Colonic mucosa (tissue), 4 donors: ENCODE data around the gene MESD. TPM values are rescaled to one million over a fixed set of nuclear protein-coding genes. Genes with fewer than 3 reads are reported as not detected.

Experiments used
- DNase-seq: peaks from one replicate; pipeline ENCODE4 v3.0.0-alpha.2; 2020
- H3K27ac ChIP-seq: fragments of 200-600 bp; one replicate; pipeline ENCODE4 v1.8.0; 2021
- H3K27me3 ChIP-seq: fragments of 200-600 bp; one replicate; pipeline ENCODE4 v1.8.0; 2021
- H3K36me3 ChIP-seq: fragments of 200-600 bp; one replicate; pipeline ENCODE4 v1.8.0; 2021
- H3K4me1 ChIP-seq: fragments of 200-600 bp; one replicate; pipeline ENCODE4 v1.8.0; 2021; ENCODE audit warnings: mild to moderate bottlenecking
- H3K4me3 ChIP-seq: fragments of 200-600 bp; one replicate; pipeline ENCODE4 v1.8.0; 2021
- H3K9ac ChIP-seq, 2 donors: one replicate each; pipeline ENCODE4 v1.7.0; 2013; ENCODE audit warnings: control low read depth in 2 of 2, low read depth in 2 of 2, low read length in 2 of 2
- H3K9me3 ChIP-seq: fragments of 200-600 bp; one replicate; pipeline ENCODE4 v1.8.0; 2021
- intact Hi-C: fragments of 100-400 bp; cut with DNase I; formaldehyde crosslinking; loops from one replicate; pipeline ENCODE4 v1.14.1; 2022
- total RNA-seq, 2 donors: library from RNA; stranded (reverse); fragmentation: NEBNext Ultra II Directional in 1 of 2; extraction: Animal tissue kit (Norgen Biotek cat#: 25700) in 1 of 2; gene quantifications; one replicate each; pipeline ENCODE4 v1.2.1, GENCODE V29; 2021
- TF ChIP-seq, protein P1 (sequence below): fragments of 200-600 bp; IDR thresholded peaks from one replicate; pipeline ENCODE4 v1.8.0; 2022; ENCODE audit warnings: antibody characterized with exemption, mild to moderate bottlenecking
- donor health status: healthy.
- donor health status: DM: no; HTN: no; CAD: no.
- donor health status: DM: no; HTN: no; CAD: no.

MESD gene
- total RNA-seq, 2 donors from 2014 or later = 20.4 to 26.1 TPM

DNA sequence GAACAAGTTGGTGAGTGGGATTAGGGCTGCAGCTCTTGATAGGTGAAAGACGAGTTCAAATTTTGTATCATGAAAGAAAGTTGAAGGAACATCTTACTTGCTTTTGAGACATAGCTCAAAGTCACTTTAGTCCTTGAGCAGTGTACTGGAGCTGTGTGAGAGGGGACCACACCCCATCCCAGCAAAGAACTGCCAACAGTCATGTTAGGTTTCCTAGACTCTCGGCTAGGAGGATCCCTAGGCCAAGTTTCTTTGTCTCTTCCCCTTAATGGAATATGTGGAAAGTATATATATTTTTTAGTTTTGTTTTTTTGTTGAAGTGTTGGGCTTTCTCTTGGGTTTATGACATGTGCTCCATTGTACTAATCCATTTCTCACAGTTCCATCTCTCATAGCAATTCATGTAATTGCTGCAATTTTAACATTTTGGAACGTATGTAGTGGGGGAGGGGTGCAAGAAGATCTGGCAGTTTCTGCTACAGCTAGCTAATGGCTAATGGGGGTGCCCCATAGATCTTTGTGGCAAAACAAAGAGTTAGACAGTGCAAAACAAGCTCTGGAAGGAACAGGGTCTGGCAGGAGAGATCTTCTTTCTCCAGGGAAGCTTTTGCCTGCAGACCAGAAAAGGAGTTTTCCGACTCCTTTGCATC, 36.2 kb upstream of the MESD start:
- Histone ChIP-seq H3K27ac (no peak overlapping the region), H3K4me1 (no peaks in the 10 kb centered on the region), H3K4me3 (no peak overlapping the region), H3K9ac (no peak overlapping the region), H3K27me3 (no peaks in the 10 kb centered on the region), H3K9me3 (no peaks in the 10 kb centered on the region), H3K36me3 (no peaks in the 10 kb centered on the region)
- intact Hi-C loops = no loop called here
- TF ChIP-seq, protein P1, sequence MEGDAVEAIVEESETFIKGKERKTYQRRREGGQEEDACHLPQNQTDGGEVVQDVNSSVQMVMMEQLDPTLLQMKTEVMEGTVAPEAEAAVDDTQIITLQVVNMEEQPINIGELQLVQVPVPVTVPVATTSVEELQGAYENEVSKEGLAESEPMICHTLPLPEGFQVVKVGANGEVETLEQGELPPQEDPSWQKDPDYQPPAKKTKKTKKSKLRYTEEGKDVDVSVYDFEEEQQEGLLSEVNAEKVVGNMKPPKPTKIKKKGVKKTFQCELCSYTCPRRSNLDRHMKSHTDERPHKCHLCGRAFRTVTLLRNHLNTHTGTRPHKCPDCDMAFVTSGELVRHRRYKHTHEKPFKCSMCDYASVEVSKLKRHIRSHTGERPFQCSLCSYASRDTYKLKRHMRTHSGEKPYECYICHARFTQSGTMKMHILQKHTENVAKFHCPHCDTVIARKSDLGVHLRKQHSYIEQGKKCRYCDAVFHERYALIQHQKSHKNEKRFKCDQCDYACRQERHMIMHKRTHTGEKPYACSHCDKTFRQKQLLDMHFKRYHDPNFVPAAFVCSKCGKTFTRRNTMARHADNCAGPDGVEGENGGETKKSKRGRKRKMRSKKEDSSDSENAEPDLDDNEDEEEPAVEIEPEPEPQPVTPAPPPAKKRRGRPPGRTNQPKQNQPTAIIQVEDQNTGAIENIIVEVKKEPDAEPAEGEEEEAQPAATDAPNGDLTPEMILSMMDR = no peak
- no peak for DNase-seq

DNA sequence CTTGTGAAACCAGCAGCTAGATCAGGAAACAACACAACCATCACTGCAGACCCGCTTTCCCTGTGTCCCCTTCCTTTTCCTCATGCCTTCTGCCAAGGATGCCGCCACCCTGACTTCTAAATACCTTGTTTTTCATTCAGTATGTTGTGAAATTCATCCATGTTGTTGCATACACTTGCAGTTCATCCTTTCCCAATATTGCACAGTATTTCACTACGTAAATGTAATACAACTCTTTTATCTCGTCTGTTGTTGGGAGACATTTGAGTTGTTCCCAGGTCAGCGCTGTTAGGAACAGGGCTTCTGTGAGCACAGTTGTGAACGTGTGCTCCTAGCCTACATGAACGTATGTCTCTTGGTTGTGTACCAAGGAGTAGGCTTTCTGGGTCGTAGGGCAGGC, 35.3 kb upstream of the MESD start:
- intact Hi-C loops = no loop called here
- Histone ChIP-seq H3K27ac (peak overlapping the region; percentile 6), H3K4me3 (no peak overlapping the region), H3K27me3 (no peaks in the 10 kb centered on the region), H3K4me1 (no peaks in the 10 kb centered on the region), H3K9me3 (no peaks in the 10 kb centered on the region), H3K9ac (no peak overlapping the region), H3K36me3 (no peaks in the 10 kb centered on the region)
- no peak for DNase-seq
- TF ChIP-seq, protein P1 = no peak

DNA sequence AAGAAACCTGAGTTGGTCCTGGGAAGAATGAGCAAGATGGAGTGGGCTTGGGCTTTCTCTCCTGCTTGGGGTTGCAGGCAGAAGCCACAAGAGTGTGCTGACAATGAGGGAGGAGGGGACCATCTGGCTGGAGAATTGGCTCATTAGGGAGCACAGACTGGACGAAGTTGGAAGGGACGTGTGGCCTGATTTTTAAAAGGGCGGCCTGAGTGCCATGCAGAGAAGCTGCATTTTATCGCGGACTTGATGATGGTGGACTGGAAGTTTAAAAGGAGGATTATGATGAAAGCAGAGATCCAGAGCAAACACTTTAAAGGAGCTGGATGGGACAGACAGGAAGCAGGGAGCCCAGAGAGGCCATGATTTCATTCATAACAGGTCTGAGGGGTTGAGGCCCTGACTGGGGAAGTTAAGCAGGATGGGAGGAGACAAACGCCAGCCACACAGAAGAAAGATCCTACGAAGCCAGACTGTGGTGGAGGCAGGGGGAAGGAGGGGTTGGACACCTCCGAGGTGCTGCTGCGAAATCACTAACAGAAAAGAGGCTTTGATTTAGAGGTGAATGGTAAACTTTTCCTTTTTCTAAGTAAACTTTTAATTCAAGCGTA, 34.8 kb upstream of the MESD start:
- H3K36me3 ChIP-seq = no peaks in the 10 kb centered on the region
- no peak for DNase-seq
- intact Hi-C loops = no loop called here

DNA sequence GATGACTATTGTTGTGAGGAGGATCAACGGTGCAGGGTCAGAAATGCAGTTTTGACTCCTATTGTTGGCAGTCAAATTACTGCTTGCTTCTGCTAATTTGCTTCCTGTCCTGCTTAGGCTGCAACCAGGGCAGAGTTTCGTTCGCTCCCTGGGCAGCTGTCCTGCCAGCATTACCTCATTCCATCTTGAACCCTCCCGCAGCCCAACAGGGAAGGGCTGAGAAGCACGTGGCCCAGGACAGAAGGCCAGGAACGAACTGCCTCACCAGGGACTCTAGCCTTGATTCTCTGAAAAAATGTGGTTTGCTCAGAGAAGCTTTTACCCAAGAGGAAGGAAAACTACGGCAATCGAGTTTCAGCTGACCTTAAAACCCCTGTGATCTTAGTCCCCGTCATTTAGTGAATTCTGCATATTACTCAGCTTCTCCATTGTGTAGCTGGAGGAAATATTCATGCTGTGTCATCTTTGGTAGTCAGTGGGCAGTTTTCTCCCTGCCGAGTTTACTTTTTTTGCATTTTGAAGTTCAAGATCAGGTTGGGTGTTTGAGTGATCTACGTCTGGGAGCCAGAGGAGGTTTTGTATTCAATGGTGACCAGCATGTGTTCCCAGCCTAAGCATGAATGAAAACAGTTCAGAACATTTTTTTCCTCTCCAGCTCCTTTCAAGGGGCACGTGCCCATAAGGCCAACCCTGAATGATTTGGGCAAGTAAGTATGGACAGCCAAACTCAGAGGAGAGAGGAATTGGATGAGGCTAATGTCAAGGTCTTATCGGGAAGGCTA, 34.1 kb upstream of the MESD start:
- intact Hi-C loops = no loop called here

More for the DNA sequence above, 34.8 kb upstream of the MESD start:
- Histone ChIP-seq H3K27me3 (no peaks in the 10 kb centered on the region), H3K27ac (peak overlapping the region; percentile 24), H3K4me1 (no peaks in the 10 kb centered on the region), H3K9me3 (no peaks in the 10 kb centered on the region), H3K9ac (no peak overlapping the region), H3K4me3 (no peak overlapping the region)
- TF ChIP-seq, protein P1 = no peak

DNA sequence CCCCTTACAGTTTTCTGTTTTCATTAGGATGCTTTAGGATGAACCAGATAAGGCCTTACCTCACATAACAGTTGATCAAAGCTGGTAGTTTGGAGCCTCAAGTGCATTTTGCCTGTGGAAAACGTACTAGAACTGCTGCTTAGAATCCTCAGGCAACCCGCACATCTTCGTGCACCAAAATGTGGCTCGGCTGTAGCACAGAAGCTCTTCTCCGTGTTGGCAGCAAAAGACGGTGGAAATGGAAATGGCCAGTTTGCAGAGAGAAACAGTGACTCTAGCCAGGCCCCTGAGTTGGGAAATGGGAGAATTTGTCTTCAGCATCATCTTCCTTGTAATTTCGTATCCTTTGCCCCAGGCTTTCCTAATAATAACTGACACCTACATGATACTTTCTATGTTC, 31.7 kb upstream of the MESD start:
- intact Hi-C loops = no loop called here
- Histone ChIP-seq H3K27me3 (no peaks in the 10 kb centered on the region), H3K36me3 (no peaks in the 10 kb centered on the region), H3K4me3 (no peak overlapping the region), H3K4me1 (no peaks in the 10 kb centered on the region), H3K9ac (no peak overlapping the region), H3K9me3 (no peaks in the 10 kb centered on the region), H3K27ac (no peak overlapping the region)
- DNase-seq = no peak
- TF ChIP-seq, protein P1 = no peak

More for the DNA sequence above, 34.1 kb upstream of the MESD start:
- no peaks in the 10 kb centered on the region for H3K9me3 ChIP-seq
- H3K4me1 ChIP-seq = no peaks in the 10 kb centered on the region
- no peak overlapping the region for H3K9ac ChIP-seq
- DNase-seq = peak; percentile 49
- no peak overlapping the region for H3K4me3 ChIP-seq
- H3K27me3 ChIP-seq = no peaks in the 10 kb centered on the region
- H3K36me3 ChIP-seq = no peaks in the 10 kb centered on the region
- TF ChIP-seq, protein P1 = no peak
- H3K27ac ChIP-seq = peak overlapping the region; percentile 24
